Right ventricle myocardium inferior (tissue), 1 donor: Measurements from ENCODE around the gene ODF2. TPM values are rescaled to one million over a fixed set of nuclear protein-coding genes. Genes with fewer than 3 reads are reported as not detected.

Source experiments
- total RNA-seq: library from RNA; stranded (reverse); fragmentation: NEBNext Ultra II Directional; extraction: Animal tissue kit (Norgen Biotek cat#: 25700); gene quantifications from one replicate; pipeline ENCODE4 v1.2.1, GENCODE V29; 2021
- donor health status: DM: no; HTN: yes; CAD: no; lungs with severe emphysema.

ODF2 gene
- total RNA-seq, 1 donor from 2014 or later, result 10.8 TPM

Other genes starting within 250 kb of the ODF2 start
- gene GOLGA2, start 180.0 kb upstream of the ODF2 start, total RNA-seq, result 76.4 TPM
- gene SWI5, start 179.7 kb upstream of the ODF2 start, total RNA-seq, result 14.9 TPM
- gene TRUB2, start 133.6 kb upstream of the ODF2 start, total RNA-seq, result 37.4 TPM
- 29.1 TPM for gene COQ4, start 133.2 kb upstream of the ODF2 start, total RNA-seq
- 19.2 TPM for gene SLC27A4, start 115.5 kb upstream of the ODF2 start, total RNA-seq
- 52.9 TPM for gene URM1, start 84.6 kb upstream of the ODF2 start, total RNA-seq
- gene CERCAM, start 35.1 kb upstream of the ODF2 start, total RNA-seq, result 7.8 TPM
- 19.5 TPM for gene GLE1, start 48.7 kb downstream of the ODF2 start, total RNA-seq
- 247 TPM for gene SPTAN1, start 96.6 kb downstream of the ODF2 start, total RNA-seq
- gene DYNC2I2, start 200.8 kb downstream of the ODF2 start, total RNA-seq, result 40.1 TPM
- 175 TPM for gene SET, start 233.2 kb downstream of the ODF2 start, total RNA-seq
- gene PKN3, start 246.5 kb downstream of the ODF2 start, total RNA-seq, result 8.5 TPM